Neural progenitor cell (in vitro differentiated cells): ENCODE measurements around the gene PSME3IP1.

ENCODE experiments used
- CTCF ChIP-seq: fragments of 200-600 bp; sonication (generic); IDR thresholded peaks from 2 replicates; pipeline ENCODE4 v1.5.1; 2017; ENCODE audit warnings: antibody characterized with exemption, mild to moderate bottlenecking
- EZH2 ChIP-seq: fragments of 200-600 bp; sonication (generic); IDR thresholded peaks from 2 replicates; pipeline ENCODE4 v1.6.1; 2017; ENCODE audit warnings: antibody characterized with exemption, mild to moderate bottlenecking, moderate library complexity

- TF ChIP-seq CTCF = no peak
- no peak for TF ChIP-seq EZH2
Observed at GRCh38 chr16:57156351-57156703, 29.5 kb downstream of the PSME3IP1 start.
